Measurements from ENCODE around the gene DDIT4. TPM values are rescaled to one million over a fixed set of nuclear protein-coding genes. Genes with fewer than 3 reads are reported as not detected.

Gene DDIT4
- total and polyA plus RNA-seq, 9 of the 15 experiments (the other 6 are each of a cell fraction or from before 2014, with no cell fraction given) = 8.2 to 675 (median 159) TPM

DNA sequence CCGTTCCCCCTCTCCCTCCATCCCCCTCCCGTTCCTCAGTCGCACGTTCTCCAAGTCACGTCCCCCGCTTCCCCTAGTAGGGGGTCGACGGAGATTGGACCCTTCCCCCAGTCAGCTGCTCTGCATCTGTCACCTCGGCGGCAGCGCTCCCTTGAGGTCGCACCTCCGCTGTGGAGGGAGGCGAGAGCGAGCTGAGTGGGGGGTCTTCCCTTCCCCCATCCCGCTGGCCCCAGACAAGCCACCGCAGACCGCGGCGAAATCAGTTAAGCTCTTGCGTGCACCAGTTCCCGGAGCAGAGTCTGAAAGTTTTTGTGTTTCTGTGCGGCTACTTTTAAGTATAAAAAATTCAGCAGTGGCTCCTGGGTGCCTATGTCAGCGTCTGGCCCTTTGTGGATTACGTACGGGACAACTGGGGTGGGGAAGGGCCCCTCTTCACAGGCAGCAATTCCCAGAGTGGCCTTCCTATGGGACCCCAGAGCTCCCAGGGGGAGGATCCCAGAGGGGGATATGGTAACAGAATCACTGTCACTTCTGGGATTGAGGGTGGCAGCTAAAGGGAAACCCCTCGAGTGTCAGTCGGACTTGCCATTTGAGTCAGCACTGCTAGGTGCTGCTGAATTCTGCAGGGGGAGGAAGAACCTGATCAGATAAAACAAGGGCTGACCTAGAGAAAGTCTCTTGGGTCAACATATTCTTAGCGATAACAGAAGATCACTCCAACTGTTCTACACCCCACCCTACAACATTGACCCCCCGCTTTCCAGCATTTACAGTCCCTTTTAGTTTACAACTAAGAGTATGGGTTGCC is 12.5 kb upstream of the DDIT4 start (continued):
- peak; percentile 33 to 50; a peak in 2 of 4 replicates for TF ChIP-seq UBTF (IDR thresholded peaks at IDR 0.05; ENCODE audit: borderline replicate concordance in 1 of 2, low read depth in 2 of 2, low read length in 2 of 2)
- TF ChIP-seq SMAD4 (CRISPR knock-in tag; conservative IDR thresholded peaks at IDR 0.05) = peak; percentile 88
- no peak for TF ChIP-seq SMARCB1 (IDR thresholded peaks at IDR 0.05; ENCODE audit: insufficient read length, low read depth)
- peak; percentile 94 for TF ChIP-seq RBFOX2 (IDR thresholded peaks at IDR 0.05; ENCODE audit: low read depth, low read length)
- peak in 2 of 3 experiments; percentile 30 to 33; a peak in 1 of 6 replicates for TF ChIP-seq CTCF (IDR thresholded peaks at IDR 0.05 in 2 of 3, conservative IDR thresholded peaks at IDR 0.05 in 1 of 3; ENCODE audit: insufficient read depth in 2 of 3, low read depth in 1 of 3, low read length in 3 of 3)
- TF ChIP-seq SRF (CRISPR knock-in tag; IDR thresholded peaks at IDR 0.05) = no peak
- no peak for TF ChIP-seq MED1 (CRISPR knock-in tag; IDR thresholded peaks at IDR 0.05; ENCODE audit: borderline replicate concordance)
- no peak for TF ChIP-seq BMI1 (IDR thresholded peaks at IDR 0.05; ENCODE audit: low read length)
- peak; percentile 55; the same call in 1 of the 2 replicates for TF ChIP-seq RB1 (IDR thresholded peaks at IDR 0.05; ENCODE audit: low read depth)
- TF ChIP-seq MLLT1 (IDR thresholded peaks at IDR 0.05) = peak; percentile 45 to 74; a peak in 2 of 4 replicates
- no peak; the same call in 1 of the 2 replicates for TF ChIP-seq XRCC5 (IDR thresholded peaks at IDR 0.05; ENCODE audit: low read depth, low read length)
- TF ChIP-seq ZFP91 (CRISPR knock-in tag; IDR thresholded peaks at IDR 0.05) = no peak
- no peak for TF ChIP-seq ETV1 (tag; conservative IDR thresholded peaks at IDR 0.05; ENCODE audit: low read depth)
- peak; percentile 98 for TF ChIP-seq ZNF740 (CRISPR knock-in tag; IDR thresholded peaks at IDR 0.05)
- TF ChIP-seq ZNF740 (tag; IDR thresholded peaks at IDR 0.05) = peak in 1 of 2 experiments; percentile 82; a peak in 2 of 4 replicates
- TF ChIP-seq NCOA4 (IDR thresholded peaks at IDR 0.05; ENCODE audit: partially characterized antibody) = no peak
